ENCODE data around the gene WDR87.

- TF ChIP-seq CTCF (IDR thresholded peaks at IDR 0.05; ENCODE audit: low read depth, low read length) (no peak), EZH2phosphoT487 (IDR thresholded peaks at IDR 0.05; ENCODE audit: low read depth) (no peak)
Observed at GRCh38 chr19:37933937-37934358, 27.6 kb upstream of the WDR87 start.
